Nephron progenitor cell (in vitro differentiated cells): ENCODE data around the gene ABHD1.

Source experiments
- DNase-seq: peaks from one replicate; pipeline ENCODE4 v3.0.0; 2021
- H3K27ac Mint-ChIP-seq: 2 replicates; pipeline ENCODE4 v1.8.0; 2021; ENCODE audit warnings: mild to moderate bottlenecking, moderate library complexity, mixed read lengths
- H3K27me3 Mint-ChIP-seq: 2 replicates; pipeline ENCODE4 v1.8.0; 2021; ENCODE audit warnings: mild to moderate bottlenecking, low read depth, mixed read lengths; ENCODE audit not compliant: poor library complexity
- H3K36me3 Mint-ChIP-seq: 2 replicates; pipeline ENCODE4 v1.8.0; 2021; ENCODE audit warnings: low read depth, mixed read lengths
- H3K4me1 Mint-ChIP-seq: 2 replicates; pipeline ENCODE4 v1.8.0; 2021; ENCODE audit warnings: mixed read lengths
- H3K4me3 Mint-ChIP-seq: 2 replicates; pipeline ENCODE4 v1.8.0; 2021; ENCODE audit warnings: mild to moderate bottlenecking, moderate library complexity, mixed read lengths
- H3K9me3 Mint-ChIP-seq: 2 replicates; pipeline ENCODE4 v1.8.0; 2021; ENCODE audit warnings: mild to moderate bottlenecking, moderate library complexity, mixed read lengths
- CTCF ChIP-seq: fragments of 200-600 bp; sonication (generic); IDR thresholded peaks from 2 replicates; pipeline ENCODE4 v1.5.0; 2021; ENCODE audit warnings: antibody characterized with exemption

Gene ABHD1

GRCh38 chr2:27137322-27137935 lies 13.8 kb downstream of the ABHD1 start:
- H3K36me3 Mint-ChIP-seq: peaks cover 6% of the 10 kb centered on the region
- H3K9me3 Mint-ChIP-seq: peaks cover 3% of the 10 kb centered on the region
- no peak overlapping the region for H3K4me3 Mint-ChIP-seq
- no peak for DNase-seq
- H3K4me1 Mint-ChIP-seq: peaks cover 14% of the 10 kb centered on the region
- H3K27ac Mint-ChIP-seq: no peak overlapping the region
- H3K27me3 Mint-ChIP-seq: peaks cover 25% of the 10 kb centered on the region
- no peak for TF ChIP-seq CTCF

DNA sequence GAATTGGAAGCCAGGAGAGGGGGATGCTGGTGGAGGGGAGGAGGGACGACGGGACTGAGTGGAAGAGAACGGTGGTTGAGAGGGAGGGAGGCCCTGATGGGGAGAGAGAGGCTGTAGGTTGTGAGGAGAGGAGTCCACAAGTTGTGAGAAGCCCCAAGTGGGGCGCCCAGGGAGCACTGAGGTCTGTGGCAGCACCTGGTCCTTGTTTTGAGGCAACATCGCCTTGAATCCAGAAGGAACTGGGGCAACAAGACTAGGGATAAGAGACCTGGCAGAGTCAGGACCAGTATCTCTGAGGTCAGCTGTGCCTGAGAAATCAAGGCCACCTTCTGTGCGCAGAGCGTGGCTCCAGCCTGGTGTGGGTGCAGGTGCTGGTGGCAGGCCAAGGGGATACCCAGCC lies 14.5 kb downstream of the ABHD1 start:
- no peak overlapping the region for H3K27ac Mint-ChIP-seq
- H3K36me3 Mint-ChIP-seq: peaks cover 2% of the 10 kb centered on the region
- no peak overlapping the region for H3K4me3 Mint-ChIP-seq
- H3K4me1 Mint-ChIP-seq: peaks cover 9% of the 10 kb centered on the region
- no peak for DNase-seq
- TF ChIP-seq CTCF: no peak
- H3K27me3 Mint-ChIP-seq: peaks cover 32% of the 10 kb centered on the region
- peaks cover 7% of the 10 kb centered on the region for H3K9me3 Mint-ChIP-seq

- DNase-seq: no peak
- Mint-ChIP-seq H3K9me3 (peaks cover 11% of the 10 kb centered on the region), H3K36me3 (no peaks in the 10 kb centered on the region), H3K27me3 (peaks cover 44% of the 10 kb centered on the region), H3K4me1 (no peaks in the 10 kb centered on the region), H3K27ac (no peak within 1 kb of the TSS), H3K4me3 (no peak within 1 kb of the TSS)
- TF ChIP-seq CTCF: no peak
These were observed 15.7 kb downstream of the ABHD1 start, which contains the start of gene PRR30 for GRCh38 chr2:27139310-27139709. Gene PRR30, minus strand, starts transcription at chr2:27139410. Its CDS starts 1,081 bp downstream, at chr2:27138329.

DNA sequence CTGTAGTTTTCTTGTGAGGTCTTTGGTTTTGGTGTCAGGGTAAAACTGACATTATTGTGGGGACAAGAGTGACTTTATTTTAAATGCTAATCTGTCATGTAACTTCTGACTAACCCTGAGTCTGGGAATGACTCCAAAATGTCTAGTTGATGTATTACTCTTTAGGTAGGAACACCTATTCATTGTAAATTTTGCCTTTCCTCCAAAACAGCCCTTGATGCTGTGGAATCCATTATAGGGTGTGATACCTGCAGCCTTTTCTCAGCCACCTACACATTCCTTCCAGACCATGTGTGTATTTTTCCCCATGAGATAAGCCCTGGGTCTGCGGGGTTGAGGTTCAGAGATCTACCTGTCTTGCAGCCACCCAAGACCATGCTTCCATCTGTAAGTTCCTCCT lies 19.7 kb downstream of the ABHD1 start:
- no peak overlapping the region for H3K27ac Mint-ChIP-seq
- TF ChIP-seq CTCF: no peak

GRCh38 chr2:27145682-27146081 lies 22.1 kb downstream of the ABHD1 start:
- H3K27me3 Mint-ChIP-seq: peaks cover 49% of the 10 kb centered on the region
- no peak overlapping the region for H3K4me3 Mint-ChIP-seq
- DNase-seq: no peak
- peaks cover 28% of the 10 kb centered on the region for H3K4me1 Mint-ChIP-seq
- no peak overlapping the region for H3K27ac Mint-ChIP-seq
- H3K36me3 Mint-ChIP-seq: no peaks in the 10 kb centered on the region
- H3K9me3 Mint-ChIP-seq: peaks cover 11% of the 10 kb centered on the region
- TF ChIP-seq CTCF: no peak

More for the DNA sequence above, 19.7 kb downstream of the ABHD1 start:
- DNase-seq: no peak
- Mint-ChIP-seq H3K4me1 (peaks cover 21% of the 10 kb centered on the region), H3K9me3 (peaks cover 11% of the 10 kb centered on the region), H3K4me3 (no peak overlapping the region), H3K27me3 (peaks cover 51% of the 10 kb centered on the region), H3K36me3 (no peaks in the 10 kb centered on the region)

DNA sequence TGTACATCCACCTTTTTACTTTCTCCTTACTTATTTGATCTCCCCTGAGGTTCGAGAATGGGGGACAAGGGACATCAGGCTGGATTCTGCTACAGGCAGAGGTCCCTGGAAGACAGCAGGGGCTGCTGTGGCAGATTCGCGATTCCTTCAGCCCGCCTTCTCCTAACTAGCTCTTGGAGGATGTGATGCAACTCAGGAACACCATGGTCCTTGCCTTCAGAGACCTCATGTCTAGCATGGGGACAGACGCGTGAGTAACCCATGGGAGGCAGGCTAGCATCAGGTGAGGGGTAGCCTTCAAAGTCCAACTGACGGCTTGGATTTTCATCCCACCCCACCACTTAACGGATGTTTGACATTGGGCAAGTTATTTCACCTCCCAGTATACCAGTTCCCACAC lies 24.3 kb downstream of the ABHD1 start:
- DNase-seq: no peak
- Mint-ChIP-seq H3K36me3 (no peaks in the 10 kb centered on the region), H3K4me3 (no peak overlapping the region), H3K27me3 (peaks cover 34% of the 10 kb centered on the region), H3K27ac (no peak overlapping the region), H3K4me1 (peaks cover 32% of the 10 kb centered on the region), H3K9me3 (peaks cover 6% of the 10 kb centered on the region)
- TF ChIP-seq CTCF: no peak
